AML-193 (cell line): ENCODE measurements around the gene ASF1B.
A peak's percentile ranks its signal among the peaks of the same experiment; 100 is the strongest.

Experiments
- DNase-seq, 2 experiments: peaks; one replicate each; lab custom pipeline; 2025; lab: John Stamatoyannopoulos, UW

Gene ASF1B

GRCh38 chr19:14085309-14085995 lies 50.9 kb downstream of the ASF1B start, which contains the start of gene C19orf67:
Gene C19orf67 (minus strand): TSS chr19:14085783. CDS start chr19:14085627, 156 bp downstream.
- DNase-seq, result no peak

DNA sequence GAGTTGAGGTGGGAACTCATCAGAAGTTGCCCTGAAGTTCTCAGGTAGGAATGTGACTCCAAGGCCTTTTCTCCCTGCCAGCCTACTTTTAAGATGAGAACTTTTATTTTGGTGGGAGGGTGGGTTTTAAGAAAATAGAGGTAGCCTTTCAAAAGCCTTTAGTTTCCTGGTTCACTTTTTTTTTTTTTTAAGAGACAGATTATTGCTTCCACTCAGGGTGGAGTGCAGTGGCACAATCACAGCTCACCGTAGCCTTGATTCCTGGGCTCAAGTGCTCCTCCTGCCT lies 53.8 kb downstream of the ASF1B start:
- no peak for DNase-seq

DNA sequence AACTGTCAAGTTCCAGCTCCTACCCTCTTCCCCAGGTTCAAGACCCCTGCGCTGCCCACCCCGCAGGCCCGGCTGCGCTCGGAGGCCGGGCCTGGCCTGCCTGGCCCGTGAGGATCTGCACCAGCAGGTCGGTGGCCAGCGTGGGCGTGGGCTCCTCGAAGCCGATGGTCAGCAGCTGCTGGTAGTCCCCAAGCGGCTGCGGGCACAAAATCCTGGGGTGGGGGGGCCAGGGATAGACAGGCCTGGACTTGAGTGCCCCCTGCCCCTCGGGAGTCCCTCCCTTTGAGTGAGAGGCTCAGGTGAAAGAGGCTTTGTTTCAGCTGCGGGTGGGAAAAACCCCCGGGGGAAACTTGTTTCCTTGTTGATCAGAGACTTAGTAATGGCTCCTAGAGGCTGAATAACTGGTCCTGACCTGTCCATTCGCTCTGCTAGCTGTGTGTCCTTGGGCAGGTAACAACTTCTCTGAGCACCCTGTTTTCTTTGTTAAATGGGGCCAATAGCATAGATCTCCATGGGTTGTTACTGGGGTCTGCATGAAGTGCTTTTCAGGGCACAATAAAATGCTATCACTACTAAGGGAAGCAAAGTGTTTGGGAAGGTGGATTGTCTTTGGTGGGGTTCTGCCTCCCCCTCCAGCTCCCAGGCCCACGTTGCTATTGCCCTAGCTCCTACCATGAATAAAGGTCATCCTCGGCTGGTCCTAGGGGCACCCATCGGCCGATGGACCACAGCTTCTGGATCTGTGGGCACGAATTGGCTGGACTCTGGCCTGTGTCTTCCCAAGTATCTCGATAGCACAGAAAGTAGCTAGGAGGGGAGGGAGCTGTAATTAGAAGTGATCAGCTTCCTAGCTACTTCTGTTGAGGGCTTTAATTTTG lies 54.4 kb downstream of the ASF1B start:
- DNase-seq, result no peak

DNA sequence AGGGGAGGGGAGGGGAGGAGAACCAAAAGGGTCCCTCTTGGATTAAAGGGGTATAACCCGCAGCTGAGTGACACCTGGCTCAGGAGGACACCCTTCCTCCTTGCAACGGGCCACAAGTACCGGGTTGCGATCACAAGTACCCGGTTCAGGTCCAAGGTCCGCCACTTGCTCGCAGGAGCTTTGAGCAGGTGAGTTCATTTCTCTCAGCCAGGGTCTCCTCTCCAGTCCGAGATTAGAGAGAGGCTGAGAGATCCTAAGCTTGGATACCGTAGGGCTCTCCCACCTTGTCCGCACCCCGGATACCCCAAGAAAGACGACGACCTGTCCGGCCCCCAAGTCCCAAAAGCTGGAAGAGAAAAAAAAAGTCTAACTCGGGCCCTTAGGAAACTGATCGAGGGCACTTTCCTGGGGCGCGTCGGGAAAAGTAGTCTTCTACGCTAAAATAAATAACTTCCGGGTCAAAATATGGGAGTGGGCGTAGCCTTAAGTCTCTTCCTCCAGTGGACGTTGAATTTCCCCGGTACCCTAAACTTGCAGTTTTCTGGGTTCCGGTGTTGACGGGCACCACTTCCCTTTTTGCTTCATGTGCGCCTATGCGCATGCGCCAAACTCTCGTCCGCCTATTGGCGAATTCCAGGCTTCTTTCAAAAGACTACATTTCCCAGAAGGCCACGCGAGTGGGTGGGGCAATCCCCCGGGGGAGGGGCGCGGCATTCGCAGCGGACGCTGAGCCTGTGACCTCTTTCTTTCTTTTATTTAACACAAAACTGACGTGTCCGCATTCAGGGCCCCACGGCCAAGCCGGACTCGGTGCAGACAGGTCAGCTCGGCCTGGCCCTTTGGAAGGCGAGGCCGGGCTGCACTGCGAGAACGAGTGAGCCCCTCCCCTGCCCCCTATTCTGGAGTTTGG lies 55.2 kb downstream of the ASF1B start:
- DNase-seq, result peak; percentile 98 to 99

DNA sequence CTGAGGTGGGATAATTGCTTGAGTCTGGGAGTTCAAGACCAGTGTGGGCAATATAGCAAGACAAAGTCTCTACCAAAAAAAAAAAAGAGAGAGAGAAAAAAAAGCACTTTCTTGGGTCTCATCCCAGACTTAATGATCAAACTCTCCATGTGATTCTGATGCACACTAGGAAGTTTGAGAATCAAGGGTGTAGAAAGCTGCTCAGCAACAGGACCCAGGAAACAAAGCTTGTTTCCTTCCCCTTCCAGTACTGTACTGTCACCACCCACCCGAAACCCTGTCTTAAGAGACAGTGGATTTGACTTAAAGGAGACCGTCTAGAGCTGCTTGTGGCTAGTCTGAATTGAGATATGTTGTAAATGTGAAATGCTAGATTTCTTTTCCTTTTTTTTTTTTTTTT lies 58.0 kb downstream of the ASF1B start:
- peak; percentile 31 to 65 for DNase-seq

GRCh38 chr19:14073925-14074838 lies 62.2 kb downstream of the ASF1B start:
- no peak for DNase-seq

GRCh38 chr19:14073261-14073924 lies 63.0 kb downstream of the ASF1B start:
- DNase-seq, result peak; percentile 67 to 69

- DNase-seq, result no peak
These were observed 63.7 kb downstream of the ASF1B start, which contains the start of gene MISP3 for GRCh38 chr19:14072535-14073260. Gene MISP3 (plus strand): TSS chr19:14072786. CDS start chr19:14073310, 524 bp downstream.

DNA sequence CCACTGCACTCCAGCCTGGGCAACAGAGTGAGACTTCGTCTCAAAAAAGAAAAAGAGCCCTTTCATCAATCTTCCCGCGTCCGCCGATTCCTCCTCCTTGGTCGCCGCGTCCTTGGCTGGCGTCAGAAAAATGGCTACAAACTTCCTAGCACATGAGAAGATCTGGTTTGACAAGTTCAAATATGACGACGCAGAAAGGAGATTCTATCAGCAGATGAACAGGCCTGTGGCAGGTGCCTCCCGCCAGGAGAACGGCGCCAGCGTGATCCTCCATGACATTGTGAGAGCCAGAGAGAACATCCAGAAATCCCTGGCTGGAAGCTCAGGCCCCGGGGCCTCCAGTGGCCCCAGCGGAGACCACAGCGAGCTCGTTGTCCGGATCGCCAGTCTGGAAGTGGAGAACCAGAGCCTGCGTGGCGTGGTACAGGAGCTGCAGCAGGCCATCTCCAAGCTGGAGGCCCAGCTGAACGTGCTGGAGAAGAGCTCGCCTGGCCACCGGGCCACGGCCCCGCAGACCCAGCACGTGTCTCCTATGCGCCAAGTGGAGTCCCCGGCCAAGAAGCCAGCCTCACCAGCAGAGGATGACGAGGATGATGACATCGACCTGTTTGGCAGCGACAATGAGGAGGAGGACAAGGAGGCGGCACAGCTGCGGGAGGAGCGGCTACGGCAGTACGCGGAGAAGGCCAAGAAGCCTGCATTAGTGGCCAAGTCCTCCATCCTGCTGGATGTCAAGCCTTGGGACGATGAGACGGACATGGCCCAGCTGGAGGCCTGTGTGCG lies 65.9 kb downstream of the ASF1B start:
- DNase-seq, result no peak
